Glutamatergic neuron (in vitro differentiated cells): Measurements from ENCODE around the gene CSNK1G2. TPM values are rescaled to one million over a fixed set of nuclear protein-coding genes. Genes with fewer than 3 reads are reported as not detected.

Experiments used
- DNase-seq: peaks from one replicate; pipeline ENCODE4 v3.0.0; 2022
- H3K27ac Mint-ChIP-seq: one replicate; pipeline ENCODE4 v1.8.0; 2020; ENCODE audit warnings: mild to moderate bottlenecking, mixed read lengths, inconsistent platforms; ENCODE audit not compliant: unreplicated experiment
- H3K27me3 Mint-ChIP-seq: one replicate; pipeline ENCODE4 v1.8.0; 2020; ENCODE audit warnings: mild to moderate bottlenecking, moderate library complexity, mixed read lengths, inconsistent platforms; ENCODE audit not compliant: unreplicated experiment
- H3K36me3 Mint-ChIP-seq: one replicate; pipeline ENCODE4 v1.8.0; 2020; ENCODE audit warnings: mild to moderate bottlenecking, mixed read lengths, inconsistent platforms; ENCODE audit not compliant: unreplicated experiment
- H3K4me1 Mint-ChIP-seq: one replicate; pipeline ENCODE4 v1.8.0; 2020; ENCODE audit warnings: mild to moderate bottlenecking, low read depth, mixed read lengths, inconsistent platforms; ENCODE audit not compliant: unreplicated experiment
- H3K4me3 Mint-ChIP-seq: one replicate; pipeline ENCODE4 v1.8.0; 2020; ENCODE audit warnings: mild to moderate bottlenecking, mixed read lengths, inconsistent platforms; ENCODE audit not compliant: unreplicated experiment
- H3K9me3 Mint-ChIP-seq: one replicate; pipeline ENCODE4 v1.8.0; 2020; ENCODE audit warnings: mild to moderate bottlenecking, moderate library complexity, mixed read lengths, inconsistent platforms; ENCODE audit not compliant: unreplicated experiment
- CTCF ChIP-seq: fragments of 200-600 bp; sonication (generic); IDR thresholded peaks from one replicate; pipeline ENCODE4 v1.5.0; 2021; ENCODE audit not compliant: partially characterized antibody, unreplicated experiment
- total RNA-seq: library from RNA; stranded (reverse); fragmentation: NEBNext Ultra II Directional; extraction: Animal tissue kit (Norgen Biotek cat#: 25700); gene quantifications from one replicate; pipeline ENCODE4 v1.2.1, GENCODE V29; 2021; ENCODE audit not compliant: unreplicated experiment

Gene CSNK1G2
- total RNA-seq, 1 donor from 2014 or later, result 104 TPM

GRCh38 chr19:1969176-1970002, 28.4 kb downstream of the CSNK1G2 start:
- peaks cover 5% of the 10 kb centered on the region for H3K27me3 Mint-ChIP-seq
- no peaks in the 10 kb centered on the region for H3K4me1 Mint-ChIP-seq
- no peak for DNase-seq
- peaks cover 4% of the 10 kb centered on the region for H3K9me3 Mint-ChIP-seq
- no peak overlapping the region for H3K4me3 Mint-ChIP-seq
- no peak overlapping the region for H3K27ac Mint-ChIP-seq
- TF ChIP-seq CTCF, result no peak
- no peaks in the 10 kb centered on the region for H3K36me3 Mint-ChIP-seq

DNA sequence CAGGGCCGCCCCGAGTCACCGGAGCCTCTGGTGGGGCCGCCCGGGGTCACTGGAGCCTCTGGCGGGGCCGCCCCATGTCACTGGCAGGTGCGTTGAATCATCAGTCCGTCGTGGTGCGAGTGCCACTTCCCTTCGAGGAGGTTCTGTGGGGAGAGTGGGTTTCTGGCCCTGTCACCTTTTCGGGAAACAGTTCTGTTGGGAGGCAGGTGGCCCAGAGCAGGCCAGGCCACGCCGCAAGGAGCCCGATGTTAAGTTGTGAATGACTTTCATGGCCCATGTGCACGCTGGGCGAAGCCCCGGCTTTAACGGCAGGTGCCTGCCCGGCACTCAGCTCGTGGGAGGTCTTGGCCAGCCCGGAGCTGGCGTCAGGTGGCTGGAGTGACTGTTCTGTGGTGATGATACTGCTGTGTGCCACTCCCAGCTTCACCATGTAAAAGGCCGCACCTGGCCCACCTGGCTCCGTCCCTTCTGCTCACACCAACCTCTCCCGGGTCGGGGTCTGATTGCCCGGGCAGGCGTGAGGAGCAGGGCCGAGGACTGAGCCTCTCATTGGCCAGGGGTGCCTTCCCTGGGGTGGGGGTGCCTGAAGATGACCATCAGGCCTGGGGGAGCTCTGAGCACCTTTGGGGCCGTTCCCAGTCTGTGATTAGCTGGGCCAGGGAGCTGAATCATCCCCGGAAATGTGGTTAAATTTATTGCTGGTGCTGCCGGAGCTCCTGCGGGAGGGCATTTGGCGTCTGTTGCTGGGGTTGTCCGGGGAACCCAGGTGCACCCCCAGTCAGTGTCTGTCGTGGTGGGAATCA, 29.2 kb downstream of the CSNK1G2 start:
- Mint-ChIP-seq H3K36me3 (no peaks in the 10 kb centered on the region), H3K27me3 (peaks cover 5% of the 10 kb centered on the region), H3K4me1 (no peaks in the 10 kb centered on the region), H3K27ac (peak overlapping the region; percentile 48), H3K9me3 (peaks cover 4% of the 10 kb centered on the region), H3K4me3 (no peak overlapping the region)
- TF ChIP-seq CTCF, result no peak
- DNase-seq, result no peak

DNA sequence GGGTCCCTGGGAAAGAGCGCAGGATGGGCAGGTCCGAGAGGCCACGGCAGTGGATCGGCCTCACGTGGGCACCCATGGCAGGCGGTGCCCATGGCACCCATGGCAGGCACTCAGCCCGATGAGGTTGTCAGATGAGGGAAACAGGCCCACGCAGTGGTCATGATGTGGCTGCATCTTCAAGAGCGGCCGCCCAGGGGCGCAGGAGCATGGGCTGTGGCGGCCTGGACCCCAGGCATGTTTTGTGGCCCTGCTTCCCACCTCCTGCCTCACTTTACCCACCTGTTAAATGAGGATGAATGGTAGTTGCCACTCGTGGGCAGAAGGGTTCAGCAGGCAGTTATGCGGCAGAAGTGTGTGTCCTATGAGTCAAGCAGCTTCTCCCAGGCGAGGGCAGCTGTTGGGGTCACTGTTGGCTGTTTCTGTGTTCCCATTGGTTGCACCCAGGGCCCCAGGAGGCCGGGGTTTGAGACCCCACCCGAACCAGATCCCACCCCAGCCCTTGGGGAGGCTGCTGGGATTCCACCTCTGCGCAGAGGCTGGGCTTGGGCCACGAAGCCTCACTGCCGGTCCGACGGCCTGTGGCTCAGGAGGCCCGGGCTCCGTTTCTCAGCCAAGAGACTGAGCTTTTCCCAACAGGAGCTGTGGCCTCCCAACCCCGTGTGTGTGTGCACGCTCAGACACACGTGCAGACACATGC, 30.0 kb downstream of the CSNK1G2 start:
- H3K27me3 Mint-ChIP-seq, result peaks cover 5% of the 10 kb centered on the region
- no peak overlapping the region for H3K4me3 Mint-ChIP-seq
- no peak for DNase-seq
- H3K27ac Mint-ChIP-seq, result no peak overlapping the region
- TF ChIP-seq CTCF, result no peak
- H3K36me3 Mint-ChIP-seq, result no peaks in the 10 kb centered on the region
- peaks cover 4% of the 10 kb centered on the region for H3K9me3 Mint-ChIP-seq
- H3K4me1 Mint-ChIP-seq, result no peaks in the 10 kb centered on the region

DNA sequence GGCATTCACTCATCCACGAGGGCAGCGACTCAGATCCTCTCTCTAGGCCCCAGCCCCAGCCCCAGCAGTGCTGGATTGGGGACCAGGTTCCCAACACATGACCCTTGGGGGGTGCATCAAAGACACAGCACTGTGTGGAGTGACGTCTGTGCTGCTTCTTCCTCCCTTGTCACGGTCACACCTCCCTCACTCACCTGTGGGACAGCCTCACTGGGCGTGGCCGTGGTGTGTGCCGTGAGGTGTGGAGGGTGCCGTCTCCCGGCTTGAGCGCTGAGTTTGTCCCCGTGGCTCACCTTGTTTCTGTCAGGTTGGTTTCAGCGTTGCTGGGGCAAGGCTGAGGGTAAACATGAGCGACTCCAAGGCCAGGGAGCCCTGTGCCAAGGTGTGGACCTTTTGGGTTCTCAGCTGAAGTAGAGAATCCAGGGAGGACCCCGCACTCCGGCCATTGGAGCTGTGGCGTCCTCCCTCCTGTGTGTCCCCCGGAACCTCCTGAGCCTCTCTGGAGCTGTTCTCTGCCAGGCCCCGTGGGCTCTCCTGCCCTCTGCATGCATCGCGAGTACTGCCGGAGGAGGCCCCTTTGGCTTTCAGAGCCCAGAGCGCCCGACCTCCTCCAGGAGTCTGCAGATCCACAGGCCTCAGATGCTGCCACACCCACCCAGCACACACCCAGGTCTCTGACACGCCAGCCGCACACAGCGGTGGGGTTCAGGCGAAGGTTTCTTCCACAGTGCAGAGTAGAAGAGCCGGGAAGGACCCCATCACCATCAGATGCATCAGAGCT, 33.6 kb downstream of the CSNK1G2 start:
- Mint-ChIP-seq H3K9me3 (peaks cover 2% of the 10 kb centered on the region), H3K27me3 (peaks cover 2% of the 10 kb centered on the region), H3K4me3 (no peak overlapping the region), H3K4me1 (no peaks in the 10 kb centered on the region), H3K27ac (no peak overlapping the region), H3K36me3 (no peaks in the 10 kb centered on the region)
- no peak for TF ChIP-seq CTCF
- no peak for DNase-seq
